SU-DHL-6 (cell line): ENCODE results near the gene EIF3I.

ENCODE experiments used
- H2AFZ ChIP-seq: fragments of 200-600 bp; sonication (generic); 2 replicates; pipeline ENCODE4 v1.6.1; 2014; ENCODE audit warnings: low read depth, mild to moderate bottlenecking, moderate library complexity, mixed read lengths, antibody characterized with exemption, low read length; ENCODE audit not compliant: severe bottlenecking
- H3F3A ChIP-seq: fragments of 200-600 bp; shearing (Covaris generic); 2 replicates; pipeline ENCODE4 v1.6.0; 2016; ENCODE audit warnings: antibody characterized with exemption, mild to moderate bottlenecking; ENCODE audit not compliant: insufficient read depth
- H3K27ac ChIP-seq: fragments of 200-600 bp; sonication (generic); 2 replicates; pipeline ENCODE4 v1.5.1; 2016; ENCODE audit warnings: low read depth, mild to moderate bottlenecking, low read length, moderate library complexity, mixed read lengths
- H3K27me3 ChIP-seq: fragments of 200-600 bp; sonication (generic), shearing (Covaris generic); 2 replicates; pipeline ENCODE4 v1.6.0; 2014; ENCODE audit warnings: mild to moderate bottlenecking, low read length
- H3K36me3 ChIP-seq: fragments of 200-600 bp; sonication (generic); 2 replicates; pipeline ENCODE4 v1.6.1; 2014; ENCODE audit warnings: mild to moderate bottlenecking, low read length, mixed read lengths
- H3K4me2 ChIP-seq: fragments of 300-600, 200-600 bp; shearing (Covaris generic), sonication (generic); 2 replicates; pipeline ENCODE4 v1.6.0; 2014; ENCODE audit warnings: low read length, low read depth, mild to moderate bottlenecking; ENCODE audit not compliant: poor library complexity, severe bottlenecking
- H3K4me3 ChIP-seq: fragments of 200-600 bp; sonication (generic); 2 replicates; pipeline ENCODE4 v1.5.1; 2014; ENCODE audit warnings: antibody characterized with exemption, low read length, mild to moderate bottlenecking, mixed read lengths; ENCODE audit not compliant: insufficient read depth, poor library complexity, severe bottlenecking
- H3K79me2 ChIP-seq: fragments of 200-600 bp; sonication (generic); 2 replicates; pipeline ENCODE4 v1.6.1; 2014; ENCODE audit warnings: mild to moderate bottlenecking, low read length, moderate library complexity; ENCODE audit not compliant: insufficient read depth
- H3K9ac ChIP-seq: fragments of 200-600 bp; sonication (generic); 2 replicates; pipeline ENCODE4 v1.7.0; 2014; ENCODE audit warnings: mild to moderate bottlenecking, low read length
- H3K9me2 ChIP-seq: fragments of 200-600 bp; sonication (generic); replicated peaks from 2 replicates; pipeline ENCODE4 v1.6.1; 2014; ENCODE audit warnings: low read length; ENCODE audit not compliant: insufficient read depth
- H3K9me3 ChIP-seq: fragments of 200-600 bp; sonication (generic); 2 replicates; pipeline ENCODE4 v1.6.1; 2014; ENCODE audit warnings: low read length, mixed read lengths; ENCODE audit not compliant: insufficient read depth
- H4K20me1 ChIP-seq: fragments of 200-600 bp; sonication (generic); 2 replicates; pipeline ENCODE4 v1.6.1; 2014; ENCODE audit warnings: low read depth, mild to moderate bottlenecking, antibody characterized with exemption, low read length, moderate library complexity, mixed read lengths
- CTCF ChIP-seq: fragments of 200-600 bp; sonication (generic); IDR thresholded peaks from one replicate; pipeline ENCODE4 v1.5.1; 2017; ENCODE audit warnings: antibody characterized with exemption, mild to moderate bottlenecking, low read length, moderate library complexity; ENCODE audit not compliant: insufficient read depth, poor library complexity, severe bottlenecking
- EZH2phosphoT487 ChIP-seq: fragments of 200-600 bp; sonication (generic), shearing (Covaris generic); conservative IDR thresholded peaks from 2 replicates; pipeline ENCODE4 v1.6.1; 2018; ENCODE audit warnings: mild to moderate bottlenecking, antibody characterized with exemption, low read length, moderate library complexity, mixed read lengths

The EIF3I gene

GRCh38 chr1:32247452-32247851 is 25.2 kb downstream of the EIF3I start:
- H3K36me3 ChIP-seq = no peaks in the 10 kb centered on the region
- no peak overlapping the region for H3K9ac ChIP-seq
- H3K79me2 ChIP-seq = peaks cover 13% of the 10 kb centered on the region
- no peak overlapping the region for H3K4me2 ChIP-seq
- H4K20me1 ChIP-seq = no peaks in the 10 kb centered on the region
- H3F3A ChIP-seq = peaks cover 49% of the 10 kb centered on the region
- H3K9me2 ChIP-seq = no peaks in the 10 kb centered on the region
- no peaks in the 10 kb centered on the region for H3K27me3 ChIP-seq
- no peaks in the 10 kb centered on the region for H3K9me3 ChIP-seq
- no peak for TF ChIP-seq EZH2phosphoT487
- no peak for TF ChIP-seq CTCF
- no peak overlapping the region for H2AFZ ChIP-seq
- H3K27ac ChIP-seq = no peak overlapping the region
- H3K4me3 ChIP-seq = no peak overlapping the region

- H3K4me2 ChIP-seq = peak overlapping the region; percentile 84
- no peak overlapping the region for H2AFZ ChIP-seq
These were observed 26.0 kb downstream of the EIF3I start for GRCh38 chr1:32247983-32248889.

GRCh38 chr1:32249831-32250525 is 27.8 kb downstream of the EIF3I start:
- Histone ChIP-seq H3K9me3 (no peaks in the 10 kb centered on the region), H2AFZ (no peak overlapping the region), H3F3A (peaks cover 71% of the 10 kb centered on the region), H3K4me2 (peak overlapping the region; percentile 84), H3K27me3 (no peaks in the 10 kb centered on the region), H3K9me2 (no peaks in the 10 kb centered on the region), H3K4me3 (peak overlapping the region; percentile 48), H3K9ac (peak overlapping the region; percentile 81), H4K20me1 (no peaks in the 10 kb centered on the region), H3K79me2 (peaks cover 18% of the 10 kb centered on the region), H3K27ac (peak overlapping the region; percentile 99), H3K36me3 (no peaks in the 10 kb centered on the region)
- no peak for TF ChIP-seq EZH2phosphoT487
- no peak for TF ChIP-seq CTCF

More at GRCh38 chr1:32247983-32248889, 26.0 kb downstream of the EIF3I start:
- Histone ChIP-seq H3K79me2 (peaks cover 16% of the 10 kb centered on the region), H3F3A (peaks cover 53% of the 10 kb centered on the region), H4K20me1 (no peaks in the 10 kb centered on the region), H3K27me3 (no peaks in the 10 kb centered on the region), H3K9me2 (no peaks in the 10 kb centered on the region), H3K9me3 (no peaks in the 10 kb centered on the region), H3K9ac (peak overlapping the region; percentile 25; the same call in 1 of the 2 replicates), H3K36me3 (no peaks in the 10 kb centered on the region), H3K4me3 (no peak overlapping the region), H3K27ac (peak overlapping the region; percentile 99)
- TF ChIP-seq CTCF = peak; percentile 74
- no peak for TF ChIP-seq EZH2phosphoT487
